Cardiac fibroblast (primary cell): Measurements from ENCODE around the gene UNC13A.
A peak's percentile ranks its signal among the peaks of the same experiment; 100 is the strongest.

Experiments
- DNase-seq, 2 donors: peaks; one replicate each; pipeline versions ENCODE4 v3.0.0 to v3.0.0-alpha.2; 2010; ENCODE audit warnings: low read depth in 2 of 2
- H3K4me3 ChIP-seq, 2 donors: replicated peaks in 1 of 2; 1 replicate in 1 of 2; 2 replicates in 1 of 2; pipeline ENCODE4 v1.5.1; 2011; ENCODE audit warnings: low read depth in 2 of 2, low read length in 2 of 2, mild to moderate bottlenecking in 2 of 2, moderate library complexity in 1 of 2
- CTCF ChIP-seq: IDR thresholded peaks from one replicate; pipeline ENCODE4 v1.5.1; 2011; ENCODE audit warnings: low read depth, mild to moderate bottlenecking, low read length, inconsistent platforms

The UNC13A gene

GRCh38 chr19:17726964-17727773, 39.0 kb upstream of the UNC13A start:
- H3K4me3 ChIP-seq: no peak overlapping the region
- no peak for DNase-seq
- TF ChIP-seq CTCF: no peak

GRCh38 chr19:17726136-17726741, 38.1 kb upstream of the UNC13A start:
- TF ChIP-seq CTCF: no peak
- DNase-seq: no peak
- H3K4me3 ChIP-seq: no peak overlapping the region

- no peak overlapping the region for H3K4me3 ChIP-seq
- DNase-seq: no peak
- peak; percentile 30 for TF ChIP-seq CTCF
These were observed 37.4 kb upstream of the UNC13A start for GRCh38 chr19:17725422-17726078.

GRCh38 chr19:17724655-17725054, 36.5 kb upstream of the UNC13A start:
- no peak overlapping the region for H3K4me3 ChIP-seq
- no peak for DNase-seq
- no peak for TF ChIP-seq CTCF

- no peak for TF ChIP-seq CTCF
These were observed 34.6 kb upstream of the UNC13A start for GRCh38 chr19:17722655-17723240.

GRCh38 chr19:17721821-17722220, 33.7 kb upstream of the UNC13A start:
- TF ChIP-seq CTCF: no peak
- peak overlapping the region in 1 of 2 donors; percentile 26 for H3K4me3 ChIP-seq
- peak; percentile 30 to 70 for DNase-seq

More at GRCh38 chr19:17722655-17723240, 34.6 kb upstream of the UNC13A start:
- no peak for DNase-seq
- no peak overlapping the region for H3K4me3 ChIP-seq
